Neural progenitor cell (in vitro differentiated cells): ENCODE data around the gene ITPR3. TPM values are rescaled to one million over a fixed set of nuclear protein-coding genes. Genes with fewer than 3 reads are reported as not detected.

Experiments
- DNase-seq: peaks from one replicate; pipeline ENCODE4 v3.0.0-alpha.2; 2016; ENCODE audit warnings: low spot score
- H2AFZ ChIP-seq: fragments of 200-600 bp; sonication (generic); replicated peaks from 2 replicates; pipeline ENCODE4 v1.6.1; 2016; ENCODE audit warnings: antibody characterized with exemption
- H3F3A ChIP-seq: fragments of 200-600 bp; sonication (generic); 2 replicates; pipeline ENCODE4 v1.6.1; 2016; ENCODE audit warnings: antibody characterized with exemption, low read depth
- H3K27ac ChIP-seq: fragments of 200-600 bp; sonication (generic); 2 replicates; pipeline ENCODE4 v1.5.1; 2016; ENCODE audit warnings: mild to moderate bottlenecking
- H3K27me3 ChIP-seq: fragments of 200-600 bp; sonication (generic); 2 replicates; pipeline ENCODE4 v1.6.1; 2016; ENCODE audit warnings: mild to moderate bottlenecking, moderate library complexity
- H3K36me3 ChIP-seq: fragments of 200-600 bp; sonication (generic); 2 replicates; pipeline ENCODE4 v1.5.1; 2016
- H3K4me1 ChIP-seq: fragments of 200-600 bp; sonication (generic); 2 replicates; pipeline ENCODE4 v1.6.1; 2016; ENCODE audit warnings: mixed run types
- H3K4me2 ChIP-seq: fragments of 200-600 bp; sonication (generic); 2 replicates; pipeline ENCODE4 v1.6.1; 2016
- H3K4me3 ChIP-seq: fragments of 200-600 bp; sonication (generic); 2 replicates; pipeline ENCODE4 v1.5.1; 2016
- H3K79me2 ChIP-seq: fragments of 200-600 bp; sonication (generic); 2 replicates; pipeline ENCODE4 v1.6.1; 2016; ENCODE audit warnings: low read depth
- H3K9ac ChIP-seq: fragments of 200-600 bp; sonication (generic); 2 replicates; pipeline ENCODE4 v1.6.1; 2016
- H3K9me3 ChIP-seq: fragments of 200-600 bp; sonication (generic); 2 replicates; pipeline ENCODE4 v1.5.1; 2016; ENCODE audit warnings: low read depth
- H4K20me1 ChIP-seq: fragments of 200-600 bp; sonication (generic); 2 replicates; pipeline ENCODE4 v1.6.1; 2016; ENCODE audit warnings: low read depth
- H3K27ac Mint-ChIP-seq: 3 replicates; pipeline ENCODE4 v1.8.0; 2021; ENCODE audit warnings: mixed read lengths
- H3K27me3 Mint-ChIP-seq: 2 replicates; pipeline ENCODE4 v1.8.0; 2022; ENCODE audit warnings: low read depth, mild to moderate bottlenecking, inconsistent platforms, moderate library complexity, mixed read lengths; ENCODE audit not compliant: insufficient read depth
- H3K36me3 Mint-ChIP-seq: 3 replicates; pipeline ENCODE4 v1.8.0; 2021; ENCODE audit warnings: mixed read lengths
- H3K4me1 Mint-ChIP-seq: 3 replicates; pipeline ENCODE4 v1.8.0; 2021; ENCODE audit warnings: mixed read lengths
- H3K4me3 Mint-ChIP-seq: 3 replicates; pipeline ENCODE4 v1.8.0; 2021; ENCODE audit warnings: mild to moderate bottlenecking, moderate library complexity, mixed read lengths
- H3K9me3 Mint-ChIP-seq: 3 replicates; pipeline ENCODE4 v1.8.0; 2020; ENCODE audit warnings: mixed read lengths
- CTCF ChIP-seq: fragments of 200-600 bp; sonication (generic); IDR thresholded peaks from 2 replicates; pipeline ENCODE4 v1.5.1; 2017; ENCODE audit warnings: antibody characterized with exemption, mild to moderate bottlenecking
- EZH2 ChIP-seq: fragments of 200-600 bp; sonication (generic); IDR thresholded peaks from 2 replicates; pipeline ENCODE4 v1.6.1; 2017; ENCODE audit warnings: antibody characterized with exemption, mild to moderate bottlenecking, moderate library complexity
- EZH2phosphoT487 ChIP-seq: fragments of 200-600 bp; sonication (generic); IDR thresholded peaks from 2 replicates; pipeline ENCODE4 v1.6.1; 2017; ENCODE audit warnings: antibody characterized with exemption
- total RNA-seq: library from RNA; depleted of rRNA; stranded (reverse); fragments of >200 nt; gene quantifications from 2 replicates; pipeline ENCODE4 v1.2.3, GENCODE V29; 2015; ENCODE audit warnings: low replicate concordance

Gene ITPR3
- total RNA-seq, 1 donor from 2014 or later, result 1.5 TPM

- peaks cover 3% of the 10 kb centered on the region for H3K4me1 ChIP-seq
- no peak overlapping the region for H3K4me2 ChIP-seq
- H2AFZ ChIP-seq, result no peak overlapping the region
- Mint-ChIP-seq H3K27ac (no peak overlapping the region), H3K9me3 (no peaks in the 10 kb centered on the region), H3K27me3 (peaks cover 8% of the 10 kb centered on the region), H3K4me3 (no peak overlapping the region), H3K36me3 (no peaks in the 10 kb centered on the region), H3K4me1 (peaks cover 8% of the 10 kb centered on the region)
- H3K9ac ChIP-seq, result no peak overlapping the region
- no peaks in the 10 kb centered on the region for H3K79me2 ChIP-seq
- TF ChIP-seq EZH2 (no peak), CTCF (no peak), EZH2phosphoT487 (no peak)
- no peaks in the 10 kb centered on the region for H4K20me1 ChIP-seq
- no peak overlapping the region for H3K4me3 ChIP-seq
- no peak overlapping the region for H3K27ac ChIP-seq
- no peak for DNase-seq
- H3F3A ChIP-seq, result peaks cover 4% of the 10 kb centered on the region
- H3K27me3 ChIP-seq, result no peaks in the 10 kb centered on the region
- H3K36me3 ChIP-seq, result no peaks in the 10 kb centered on the region
- no peaks in the 10 kb centered on the region for H3K9me3 ChIP-seq
Measured at GRCh38 chr6:33725222-33725621, 104.1 kb downstream of the ITPR3 start.

- H3K79me2 ChIP-seq, result no peaks in the 10 kb centered on the region
- no peak overlapping the region for H3K9ac ChIP-seq
- H4K20me1 ChIP-seq, result no peaks in the 10 kb centered on the region
- Mint-ChIP-seq H3K4me1 (peaks cover 10% of the 10 kb centered on the region), H3K27ac (no peak overlapping the region), H3K36me3 (no peaks in the 10 kb centered on the region), H3K9me3 (no peaks in the 10 kb centered on the region), H3K4me3 (no peak overlapping the region), H3K27me3 (peaks cover 8% of the 10 kb centered on the region)
- DNase-seq, result no peak
- no peak overlapping the region for H3K4me3 ChIP-seq
- H3K27ac ChIP-seq, result no peak overlapping the region
- no peaks in the 10 kb centered on the region for H3K36me3 ChIP-seq
- H3K9me3 ChIP-seq, result no peaks in the 10 kb centered on the region
- H3K27me3 ChIP-seq, result no peaks in the 10 kb centered on the region
- H3K4me2 ChIP-seq, result no peak overlapping the region
- peaks cover 4% of the 10 kb centered on the region for H3K4me1 ChIP-seq
- TF ChIP-seq CTCF (no peak), EZH2phosphoT487 (no peak), EZH2 (no peak)
- H3F3A ChIP-seq, result peaks cover 4% of the 10 kb centered on the region
- no peak overlapping the region for H2AFZ ChIP-seq
Measured at GRCh38 chr6:33725891-33726673, 105.0 kb downstream of the ITPR3 start.

- H3K27me3 ChIP-seq, result no peaks in the 10 kb centered on the region
- H3K9me3 ChIP-seq, result no peaks in the 10 kb centered on the region
- Mint-ChIP-seq H3K27me3 (peaks cover 8% of the 10 kb centered on the region), H3K9me3 (no peaks in the 10 kb centered on the region), H3K36me3 (no peaks in the 10 kb centered on the region), H3K27ac (no peak overlapping the region), H3K4me3 (no peak overlapping the region), H3K4me1 (peaks cover 10% of the 10 kb centered on the region)
- no peak overlapping the region for H3K27ac ChIP-seq
- no peak overlapping the region for H3K4me2 ChIP-seq
- no peak for DNase-seq
- no peak overlapping the region for H2AFZ ChIP-seq
- peaks cover 4% of the 10 kb centered on the region for H3K4me1 ChIP-seq
- no peaks in the 10 kb centered on the region for H3K36me3 ChIP-seq
- H4K20me1 ChIP-seq, result no peaks in the 10 kb centered on the region
- peaks cover 4% of the 10 kb centered on the region for H3F3A ChIP-seq
- H3K79me2 ChIP-seq, result no peaks in the 10 kb centered on the region
- TF ChIP-seq EZH2, result no peak
- no peak for TF ChIP-seq CTCF
- TF ChIP-seq EZH2phosphoT487, result no peak
- no peak overlapping the region for H3K4me3 ChIP-seq
- no peak overlapping the region for H3K9ac ChIP-seq
Measured at GRCh38 chr6:33726696-33727095, 105.6 kb downstream of the ITPR3 start.
